B cell (primary cell): Measurements from ENCODE around the gene PELI1. TPM values are rescaled to one million over a fixed set of nuclear protein-coding genes. Genes with fewer than 3 reads are reported as not detected.

Experiments used
- ATAC-seq: fragments of 200-7000 bp; cut with Tn5 transposase; one replicate; pipeline ENCODE4 v1.10.0; 2021; ENCODE audit warnings: low read depth, mild to moderate bottlenecking, moderate number of reproducible peaks, moderate library complexity
- CTCF ChIA-PET: fragments of 350-600 bp; sonication (Branson Sonifier 250); formaldehyde crosslinking; loops from one replicate; lab custom pipeline; 2021; ENCODE audit warnings: antibody characterized with exemption, inconsistent platforms; lab: Charles Lee
- POLR2A ChIA-PET: fragments of 350-600 bp; sonication (Branson Sonifier 250); formaldehyde crosslinking; loops from one replicate; lab custom pipeline; 2021; ENCODE audit warnings: antibody characterized with exemption; lab: Charles Lee
- DNase-seq: peaks from one replicate; pipeline ENCODE4 v3.0.0; 2013
- H2AFZ ChIP-seq: 2 replicates; pipeline ENCODE4 v1.6.1; 2012; ENCODE audit warnings: mild to moderate bottlenecking, low read depth, low read length; ENCODE audit not compliant: insufficient read depth, poor library complexity, severe bottlenecking
- H3K27ac ChIP-seq, 2 donors: 1 replicate in 1 of 2; 2 replicates in 1 of 2; pipeline ENCODE4 v1.5.1; 2012 to 2013; ENCODE audit warnings: low read length in 2 of 2, mild to moderate bottlenecking in 2 of 2, moderate library complexity in 1 of 2
- H3K27me3 ChIP-seq, 4 experiments: fragments of 200-600 bp in 1 of 4; sonication (generic) in 1 of 4; replicated peaks in 1 of 4; 1 replicate in 2 of 4; 2 replicates in 2 of 4; pipeline versions ENCODE4 v1.6.1 to v1.7.0; 2013 to 2016; ENCODE audit warnings: low read length in 3 of 4, mild to moderate bottlenecking in 2 of 4, mixed read lengths in 1 of 4, moderate library complexity in 1 of 4; ENCODE audit not compliant: insufficient read depth in 4 of 4, control insufficient read depth in 3 of 4; ENCODE audit errors: control extremely low read depth in 1 of 4
- H3K36me3 ChIP-seq, 2 experiments: replicated peaks in 1 of 2; 1 replicate in 1 of 2; 2 replicates in 1 of 2; pipeline versions ENCODE4 v1.6.1 to v1.7.1; 2013; ENCODE audit warnings: low read length in 1 of 2; ENCODE audit not compliant: insufficient read depth in 2 of 2, control insufficient read depth in 1 of 2; ENCODE audit errors: control extremely low read depth in 1 of 2, extremely low read depth in 1 of 2
- H3K4me1 ChIP-seq, 2 donors: fragments of 200-600 bp in 1 of 2; sonication (generic) in 1 of 2; 1 replicate in 1 of 2; 2 replicates in 1 of 2; pipeline versions ENCODE4 v1.5.1 to v1.6.1; 2013 to 2017; ENCODE audit warnings: low read length in 2 of 2; ENCODE audit not compliant: control insufficient read depth in 2 of 2, insufficient read depth in 2 of 2
- H3K4me2 ChIP-seq: replicated peaks from 2 replicates; pipeline ENCODE3; 2012; ENCODE audit warnings: mild to moderate bottlenecking, low read depth, low read length; ENCODE audit not compliant: poor library complexity, severe bottlenecking
- H3K4me3 ChIP-seq, 5 experiments: fragments of 200-600 bp in 1 of 5; sonication (generic) in 1 of 5; 1 replicate in 3 of 5; 2 replicates in 2 of 5; pipeline versions ENCODE4 v1.5.1 to v1.7.0; 2011 to 2016; ENCODE audit warnings: low read length in 4 of 5, mild to moderate bottlenecking in 4 of 5, low read depth in 2 of 5, control low read depth in 1 of 5, moderate library complexity in 1 of 5; ENCODE audit not compliant: insufficient read depth in 1 of 5; ENCODE audit errors: control extremely low read depth in 1 of 5, extremely low read depth in 1 of 5
- H3K79me2 ChIP-seq: fragments of 200-600 bp; sonication (generic); one replicate; pipeline ENCODE4 v1.6.0; 2016; ENCODE audit warnings: low read length; ENCODE audit not compliant: control insufficient read depth, insufficient read depth
- H3K9ac ChIP-seq: fragments of 200-600 bp; sonication (generic); 2 replicates; pipeline ENCODE4 v1.6.1; 2017; ENCODE audit warnings: mild to moderate bottlenecking, low read length, moderate library complexity
- H3K9me3 ChIP-seq, 3 donors: one replicate each; pipeline versions ENCODE4 v1.6.1 to v1.7.1; 2013; ENCODE audit warnings: low read length in 2 of 3; ENCODE audit not compliant: control insufficient read depth in 2 of 3, insufficient read depth in 1 of 3; ENCODE audit errors: control extremely low read depth in 1 of 3
- H4K20me1 ChIP-seq: 2 replicates; pipeline ENCODE4 v1.6.0; 2012; ENCODE audit warnings: mild to moderate bottlenecking, low read length; ENCODE audit not compliant: insufficient read depth, control insufficient read depth, poor library complexity, severe bottlenecking
- H3K27ac Mint-ChIP-seq: one replicate; pipeline ENCODE4 v1.8.0; 2021; ENCODE audit warnings: mixed read lengths
- H3K27me3 Mint-ChIP-seq: one replicate; pipeline ENCODE4 v1.8.0; 2021; ENCODE audit warnings: mixed read lengths
- H3K4me1 Mint-ChIP-seq: one replicate; pipeline ENCODE4 v1.8.0; 2021; ENCODE audit warnings: mixed read lengths
- H3K4me3 Mint-ChIP-seq: one replicate; pipeline ENCODE4 v1.8.0; 2021; ENCODE audit warnings: mixed read lengths
- H3K9me3 Mint-ChIP-seq: one replicate; pipeline ENCODE4 v1.8.0; 2022; ENCODE audit warnings: mixed read lengths; ENCODE audit not compliant: insufficient read depth
- CTCF ChIP-seq: fragments of 200-600 bp; IDR thresholded peaks from one replicate; pipeline ENCODE4 v1.8.0; 2022; ENCODE audit warnings: antibody characterized with exemption, mild to moderate bottlenecking
- EZH2 ChIP-seq: IDR thresholded peaks from 2 replicates; pipeline ENCODE4 v1.6.1; 2012; ENCODE audit warnings: borderline replicate concordance, low read depth, mild to moderate bottlenecking, moderate library complexity, low read length; ENCODE audit not compliant: insufficient read depth, poor library complexity, severe bottlenecking
- WGBS: methylation state at CpG from one replicate; pipeline ENCODE4 v1.1.5; 2013; ENCODE audit warnings: missing lambda C conversion rate; ENCODE audit not compliant: insufficient coverage; 5-methylcytosine and 5-hydroxymethylcytosine counted together
- intact Hi-C: fragments of 100-400 bp; cut with micrococcal nuclease; formaldehyde crosslinking; loops from one replicate; pipeline ENCODE4 v1.10.0; 2022
- polyA plus RNA-seq: library from polyadenylated mRNA; depleted of rRNA; stranded (reverse); fragments of >200 nt; gene quantifications from 2 replicates; pipeline ENCODE4 v1.2.3, GENCODE V29; 2012
- total RNA-seq, 2 donors: library from RNA; stranded (reverse); fragments of 120-200 nt in 1 of 2; gene quantifications; 1 replicate in 1 of 2; 2 replicates in 1 of 2; pipeline versions ENCODE4 v1.2.3 to v1.2.4, GENCODE V29; 2013 to 2022

Gene PELI1
- total and polyA plus RNA-seq, 2 donors (not counting 1 experiment from before 2014, with no cell fraction given) = 45.3 to 115 TPM

- intact Hi-C loops = no loop called here
- 97% methylated on average over 5 of the region's 5 CpGs for WGBS
- no peaks in the 10 kb centered on the region for H3K27me3 Mint-ChIP-seq
- H3K27ac Mint-ChIP-seq = no peak overlapping the region
- Histone ChIP-seq H3K9me3 (no peaks in the 10 kb centered on the region), H2AFZ (no peak overlapping the region), H3K4me3 (no peak overlapping the region), H3K79me2 (no peaks in the 10 kb centered on the region), H3K9ac (no peak overlapping the region), H3K4me1 (peaks cover 0 to 4% of the 10 kb centered on the region in 2 donors), H3K36me3 (no peaks in the 10 kb centered on the region), H4K20me1 (no peaks in the 10 kb centered on the region), H3K4me2 (no peak overlapping the region), H3K27me3 (no peaks in the 10 kb centered on the region), H3K27ac (no peak overlapping the region)
- H3K4me3 Mint-ChIP-seq = no peak overlapping the region
- ChIA-PET CTCF (interaction anchor here (1.5 kb wide), 1 partner anchor 151 kb away, joined by 7 read pairs; no protein-coding TSS in a partner anchor), POLR2A (no interaction called here)
- H3K4me1 Mint-ChIP-seq = peaks cover 13% of the 10 kb centered on the region
- no peak for DNase-seq
- no peaks in the 10 kb centered on the region for H3K9me3 Mint-ChIP-seq
- TF ChIP-seq EZH2 (no peak), CTCF (no peak)
- ATAC-seq = no peak
Observed at GRCh38 chr2:64175419-64176197, 31.4 kb upstream of the PELI1 start.
